Keratinocyte (primary cell): Measurements from ENCODE around the gene MLEC. TPM values are rescaled to one million over a fixed set of nuclear protein-coding genes. Genes with fewer than 3 reads are reported as not detected.

Experiments used
- DNase-seq: peaks from one replicate; pipeline ENCODE4 v3.0.0-alpha.2; 2011; ENCODE audit warnings: low read depth, missing footprints, low spot score
- FAIRE-seq: peaks from 2 replicates; lab custom pipeline; 2011; peaks lifted over from hg19 to GRCh38; lab: Jason Lieb, UNC
- H2AFZ ChIP-seq: 2 replicates; pipeline ENCODE4 v1.6.0; 2012; ENCODE audit warnings: low read length, control low read depth, inconsistent platforms; ENCODE audit not compliant: control insufficient read depth
- H3K27ac ChIP-seq: 2 replicates; pipeline ENCODE4 v1.5.1; 2011; ENCODE audit warnings: low read length; ENCODE audit not compliant: control insufficient read depth, insufficient read depth
- H3K27me3 ChIP-seq: 3 replicates; pipeline ENCODE4 v1.6.0; 2011; ENCODE audit warnings: low read length; ENCODE audit not compliant: control insufficient read depth, insufficient read depth; ENCODE audit errors: extremely low read depth
- H3K36me3 ChIP-seq, 2 experiments: 2 replicates in 1 of 2; 3 replicates in 1 of 2; pipeline ENCODE4 v1.5.1; 2011; ENCODE audit warnings: low read length in 2 of 2, mild to moderate bottlenecking in 1 of 2; ENCODE audit not compliant: control insufficient read depth in 2 of 2, insufficient read depth in 2 of 2; ENCODE audit errors: extremely low read depth in 1 of 2
- H3K4me1 ChIP-seq: 3 replicates; pipeline ENCODE4 v1.5.1; 2011; ENCODE audit warnings: low read length; ENCODE audit not compliant: control insufficient read depth, insufficient read depth; ENCODE audit errors: extremely low read depth
- H3K4me2 ChIP-seq: 3 replicates; pipeline ENCODE4 v1.6.0; 2011; ENCODE audit warnings: low read depth, low read length; ENCODE audit not compliant: control insufficient read depth, insufficient read depth; ENCODE audit errors: extremely low read depth
- H3K4me3 ChIP-seq, 3 experiments: fragments of 200-600 bp in 1 of 3; sonication (generic) in 1 of 3; 2 replicates in 2 of 3; 3 replicates in 1 of 3; pipeline ENCODE4 v1.5.1; 2011 to 2016; ENCODE audit warnings: low read length in 3 of 3, mild to moderate bottlenecking in 3 of 3, control low read depth in 2 of 3, inconsistent platforms in 1 of 3, low read depth in 1 of 3, mixed read lengths in 1 of 3, mixed run types in 1 of 3, moderate library complexity in 1 of 3; ENCODE audit not compliant: control insufficient read depth in 2 of 3, insufficient read depth in 2 of 3; ENCODE audit errors: extremely low read depth in 1 of 3
- H3K79me2 ChIP-seq: 2 replicates; pipeline ENCODE4 v1.6.0; 2012; ENCODE audit warnings: low read length; ENCODE audit not compliant: control insufficient read depth, insufficient read depth
- H3K9ac ChIP-seq: 3 replicates; pipeline ENCODE4 v1.6.0; 2011; ENCODE audit warnings: low read length; ENCODE audit not compliant: control insufficient read depth, insufficient read depth; ENCODE audit errors: extremely low read depth
- H3K9me1 ChIP-seq: 3 replicates; pipeline ENCODE4 v1.6.0; 2011; ENCODE audit warnings: low read length; ENCODE audit not compliant: control insufficient read depth, insufficient read depth; ENCODE audit errors: extremely low read depth
- H3K9me3 ChIP-seq: 2 replicates; pipeline ENCODE4 v1.5.1; 2012; ENCODE audit warnings: low read depth, low read length; ENCODE audit not compliant: control insufficient read depth
- H4K20me1 ChIP-seq: 3 replicates; pipeline ENCODE4 v1.6.0; 2011; ENCODE audit warnings: low read length; ENCODE audit not compliant: control insufficient read depth, insufficient read depth; ENCODE audit errors: extremely low read depth
- EZH2 ChIP-seq: IDR thresholded peaks from one replicate; pipeline ENCODE4 v1.6.1; 2012; ENCODE audit warnings: inconsistent platforms, mild to moderate bottlenecking, low read length, moderate library complexity
- dilution Hi-C: fragments of 300-500 bp; cut with MboI; formaldehyde crosslinking; loops from one replicate; pipeline ENCODE4 v1.7.0; 2020; ENCODE audit warnings: low sequenced_read_pairs; ENCODE audit not compliant: extremely low pct_ligation_motif_present
- polyA plus RNA-seq, 5 experiments: library from polyadenylated mRNA; depleted of rRNA in 3 of 5; stranded (reverse) in 3 of 5; stranded (forward) in 1 of 5; unstranded in 1 of 5; fragments of >200 nt; gene quantifications; 1 replicate in 1 of 5; 2 replicates in 3 of 5; 3 replicates in 1 of 5; pipeline versions ENCODE4 v1.2.1 to v1.2.3, GENCODE V29; 2011 to 2012; ENCODE audit warnings: missing spikeins in 2 of 5, low read depth in 1 of 5, low replicate concordance in 1 of 5
- TF ChIP-seq, protein P1 (sequence below), 3 experiments: IDR thresholded peaks in 1 of 3; conservative IDR thresholded peaks in 1 of 3; optimal IDR thresholded peaks in 1 of 3; 2 replicates in 2 of 3; 3 replicates in 1 of 3; pipeline versions ENCODE3 to v1.5.1; 2011; ENCODE audit warnings: low read length in 3 of 3, mild to moderate bottlenecking in 3 of 3, moderate library complexity in 2 of 3, control low read depth in 1 of 3, inconsistent platforms in 1 of 3; ENCODE audit not compliant: insufficient read depth in 2 of 3; ENCODE audit errors: extremely low read depth in 1 of 3

The MLEC gene
- polyA plus RNA-seq, 1 donor (not counting 4 experiments of a cell fraction or from before 2014, with no cell fraction given) = 65.2 TPM

DNA sequence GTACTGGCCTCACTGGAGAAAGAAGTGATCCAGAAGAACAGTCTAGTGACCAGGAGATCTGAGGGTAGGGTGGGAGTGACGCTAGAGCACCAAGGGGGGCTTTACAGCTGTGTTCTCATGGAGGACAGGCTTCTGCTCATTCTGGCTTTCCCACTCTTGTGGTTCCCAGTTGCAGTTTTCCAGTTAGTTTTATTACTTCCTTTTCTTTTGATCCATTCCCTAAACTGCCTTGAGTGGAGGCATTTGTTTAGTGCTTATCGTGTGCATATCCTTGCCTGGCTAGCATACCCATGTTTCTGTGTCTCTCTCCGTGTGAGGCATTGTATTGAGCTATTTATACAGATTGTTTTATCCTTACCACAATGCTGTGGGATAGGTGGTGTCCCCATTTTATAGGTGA is 4.0 kb downstream of the MLEC start:
- dilution Hi-C loops = no loop called here
- no peak for DNase-seq
- H3K4me3 ChIP-seq = no peak overlapping the region

DNA sequence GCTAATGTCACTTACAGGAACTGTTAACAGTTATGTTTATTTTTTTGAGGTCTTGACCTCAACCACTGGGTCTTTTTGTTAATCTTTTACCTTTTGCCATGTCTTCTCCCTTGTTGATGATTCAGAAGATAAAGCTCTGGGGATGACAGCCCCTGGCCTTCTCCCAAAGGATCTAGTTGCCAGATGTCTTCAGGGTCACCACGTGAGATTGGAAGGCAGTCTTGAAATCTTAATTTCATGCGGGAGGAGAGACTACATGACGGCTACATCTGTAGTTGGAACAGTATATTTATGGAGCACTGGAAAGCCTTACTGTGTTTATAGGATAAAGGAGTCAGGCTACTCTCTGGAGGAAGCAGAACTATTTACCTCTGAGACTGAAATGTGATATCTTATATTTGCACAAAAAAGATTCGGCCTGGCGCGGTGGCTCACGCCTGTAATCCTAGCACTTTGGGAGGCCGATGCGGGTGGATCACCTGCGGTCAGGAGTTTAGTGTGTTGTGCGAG is 5.6 kb downstream of the MLEC start:
- H3K4me2 ChIP-seq = no peak overlapping the region
- no peak overlapping the region for H3K9ac ChIP-seq
- H3K79me2 ChIP-seq = peaks cover 57% of the 10 kb centered on the region
- peaks cover 18% of the 10 kb centered on the region for H3K4me1 ChIP-seq
- no peaks in the 10 kb centered on the region for H3K27me3 ChIP-seq
- no peak overlapping the region for H3K4me3 ChIP-seq
- H3K27ac ChIP-seq = no peak overlapping the region
- no peak for TF ChIP-seq EZH2
- TF ChIP-seq, protein P1, sequence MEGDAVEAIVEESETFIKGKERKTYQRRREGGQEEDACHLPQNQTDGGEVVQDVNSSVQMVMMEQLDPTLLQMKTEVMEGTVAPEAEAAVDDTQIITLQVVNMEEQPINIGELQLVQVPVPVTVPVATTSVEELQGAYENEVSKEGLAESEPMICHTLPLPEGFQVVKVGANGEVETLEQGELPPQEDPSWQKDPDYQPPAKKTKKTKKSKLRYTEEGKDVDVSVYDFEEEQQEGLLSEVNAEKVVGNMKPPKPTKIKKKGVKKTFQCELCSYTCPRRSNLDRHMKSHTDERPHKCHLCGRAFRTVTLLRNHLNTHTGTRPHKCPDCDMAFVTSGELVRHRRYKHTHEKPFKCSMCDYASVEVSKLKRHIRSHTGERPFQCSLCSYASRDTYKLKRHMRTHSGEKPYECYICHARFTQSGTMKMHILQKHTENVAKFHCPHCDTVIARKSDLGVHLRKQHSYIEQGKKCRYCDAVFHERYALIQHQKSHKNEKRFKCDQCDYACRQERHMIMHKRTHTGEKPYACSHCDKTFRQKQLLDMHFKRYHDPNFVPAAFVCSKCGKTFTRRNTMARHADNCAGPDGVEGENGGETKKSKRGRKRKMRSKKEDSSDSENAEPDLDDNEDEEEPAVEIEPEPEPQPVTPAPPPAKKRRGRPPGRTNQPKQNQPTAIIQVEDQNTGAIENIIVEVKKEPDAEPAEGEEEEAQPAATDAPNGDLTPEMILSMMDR (optimal IDR thresholded peaks at IDR 0.05 in 1 of 3, IDR thresholded peaks at IDR 0.05 in 1 of 3, conservative IDR thresholded peaks at IDR 0.05 in 1 of 3; ENCODE audit: extremely low read depth in 1 of 3, insufficient read depth in 2 of 3, low read length in 3 of 3) = no peak
- H3K36me3 ChIP-seq = peaks cover 11 to 28% of the 10 kb centered on the region in 2 experiments
- H4K20me1 ChIP-seq = peaks cover 11% of the 10 kb centered on the region
- DNase-seq (no peak), FAIRE-seq (no peak)
- dilution Hi-C loops = no loop called here
- no peaks in the 10 kb centered on the region for H3K9me3 ChIP-seq
- no peak overlapping the region for H2AFZ ChIP-seq
- H3K9me1 ChIP-seq = no peaks in the 10 kb centered on the region

More for the DNA sequence above, 4.0 kb downstream of the MLEC start:
- H3K79me2 ChIP-seq = peaks cover 63% of the 10 kb centered on the region
- H3K27me3 ChIP-seq = no peaks in the 10 kb centered on the region
- H3K9me1 ChIP-seq = no peaks in the 10 kb centered on the region
- TF ChIP-seq, protein P1 (optimal IDR thresholded peaks at IDR 0.05 in 1 of 3, IDR thresholded peaks at IDR 0.05 in 1 of 3, conservative IDR thresholded peaks at IDR 0.05 in 1 of 3; ENCODE audit: extremely low read depth in 1 of 3, insufficient read depth in 2 of 3, low read length in 3 of 3) = no peak
- no peak for TF ChIP-seq EZH2
- no peak overlapping the region for H3K9ac ChIP-seq
- no peak overlapping the region for H3K4me2 ChIP-seq
- peaks cover 8 to 21% of the 10 kb centered on the region in 2 experiments for H3K36me3 ChIP-seq
- H2AFZ ChIP-seq = no peak overlapping the region
- peaks cover 19% of the 10 kb centered on the region for H3K4me1 ChIP-seq
- no peak for FAIRE-seq
- peaks cover 11% of the 10 kb centered on the region for H4K20me1 ChIP-seq
- H3K27ac ChIP-seq = no peak overlapping the region
- no peaks in the 10 kb centered on the region for H3K9me3 ChIP-seq
